Fibroblast of mammary gland (primary cell): ENCODE data around the gene POGZ.

Source experiments
- DNase-seq: peaks from one replicate; pipeline ENCODE4 v3.0.0-alpha.2; 2010; ENCODE audit warnings: low read depth
- H3K4me3 ChIP-seq: 2 replicates; pipeline ENCODE4 v1.5.1; 2011; ENCODE audit warnings: low read depth, mild to moderate bottlenecking, low read length, moderate library complexity; ENCODE audit not compliant: control insufficient read depth
- CTCF ChIP-seq: conservative IDR thresholded peaks from 2 replicates; pipeline ENCODE4 v1.5.1; 2011; ENCODE audit warnings: low read depth, low read length, inconsistent platforms; ENCODE audit not compliant: control insufficient read depth, insufficient read depth

Gene POGZ

GRCh38 chr1:151465026-151465425 lies 5.7 kb upstream of the POGZ start:
- no peak overlapping the region for H3K4me3 ChIP-seq
- DNase-seq, result no peak
- TF ChIP-seq CTCF, result no peak

- no peak for DNase-seq
- no peak for TF ChIP-seq CTCF
- no peak overlapping the region for H3K4me3 ChIP-seq
Observed at GRCh38 chr1:151461694-151462093, 2.4 kb upstream of the POGZ start.

- DNase-seq, result peak; percentile 70
- peak overlapping the region; percentile 63 for H3K4me3 ChIP-seq
- no peak for TF ChIP-seq CTCF
Observed at GRCh38 chr1:151458802-151459330, 428 bp downstream of the POGZ start.

GRCh38 chr1:151457911-151458801 lies 1.1 kb downstream of the POGZ start:
- no peak for TF ChIP-seq CTCF
- peak overlapping the region; percentile 94 for H3K4me3 ChIP-seq
- DNase-seq, result peak; percentile 88

GRCh38 chr1:151455966-151456365 lies 3.3 kb downstream of the POGZ start:
- TF ChIP-seq CTCF, result no peak
- no peak for DNase-seq
- no peak overlapping the region for H3K4me3 ChIP-seq

- no peak for TF ChIP-seq CTCF
- no peak for DNase-seq
- H3K4me3 ChIP-seq, result no peak overlapping the region
Observed at GRCh38 chr1:151455231-151455630, 4.1 kb downstream of the POGZ start.
